ENCODE measurements around the gene TP63. TPM values are rescaled to one million over a fixed set of nuclear protein-coding genes. Genes with fewer than 3 reads are reported as not detected.

Gene TP63
- total RNA-seq, 1 donor from 2014 or later, result 122 TPM

- DNase-seq (ENCODE audit: low read depth), result peak; percentile 84
- FAIRE-seq, result no peak
- H3K4me3 ChIP-seq (ENCODE audit: low read depth, low read length), result no peak overlapping the region
- TF ChIP-seq CTCF (IDR thresholded peaks at IDR 0.05; ENCODE audit: insufficient read depth, low read length, severe bottlenecking), result no peak
- H3K36me3 ChIP-seq (ENCODE audit: control insufficient read depth, insufficient read depth, low read length), result peaks cover 6% of the 10 kb centered on the region
- no peaks in the 10 kb centered on the region for H3K27me3 ChIP-seq (ENCODE audit: control insufficient read depth, insufficient read depth, low read length)
Measured at GRCh38 chr3:189898559-189899153, 267.5 kb downstream of the TP63 start.

- FAIRE-seq (no peak), DNase-seq (ENCODE audit: low read depth) (peak; percentile 72)
- no peaks in the 10 kb centered on the region for H3K27me3 ChIP-seq (ENCODE audit: control insufficient read depth, insufficient read depth, low read length)
- TF ChIP-seq CTCF (IDR thresholded peaks at IDR 0.05; ENCODE audit: insufficient read depth, low read length, severe bottlenecking), result no peak
- no peak overlapping the region for H3K4me3 ChIP-seq (ENCODE audit: low read depth, low read length)
- H3K36me3 ChIP-seq (ENCODE audit: control insufficient read depth, insufficient read depth, low read length), result peaks cover 4% of the 10 kb centered on the region
Measured at GRCh38 chr3:189899186-189899585, 268.0 kb downstream of the TP63 start.

- Histone ChIP-seq H3K36me3 (ENCODE audit: control insufficient read depth, insufficient read depth, low read length) (peaks cover 3% of the 10 kb centered on the region), H3K27me3 (ENCODE audit: control insufficient read depth, insufficient read depth, low read length) (no peaks in the 10 kb centered on the region), H3K4me3 (ENCODE audit: low read depth, low read length) (no peak overlapping the region)
- no peak for TF ChIP-seq CTCF (IDR thresholded peaks at IDR 0.05; ENCODE audit: insufficient read depth, low read length, severe bottlenecking)
- DNase-seq (ENCODE audit: low read depth), result peak; percentile 89
- peak; percentile 50 for FAIRE-seq
Measured at GRCh38 chr3:189900578-189900977, 269.4 kb downstream of the TP63 start.

GRCh38 chr3:189901481-189901880, 270.3 kb downstream of the TP63 start:
- no peak for DNase-seq (ENCODE audit: low read depth)
- H3K27me3 ChIP-seq (ENCODE audit: control insufficient read depth, insufficient read depth, low read length), result no peaks in the 10 kb centered on the region
- no peak overlapping the region for H3K4me3 ChIP-seq (ENCODE audit: low read depth, low read length)
- no peaks in the 10 kb centered on the region for H3K36me3 ChIP-seq (ENCODE audit: control insufficient read depth, insufficient read depth, low read length)
- TF ChIP-seq CTCF (IDR thresholded peaks at IDR 0.05; ENCODE audit: insufficient read depth, low read length, severe bottlenecking), result no peak
- FAIRE-seq, result no peak

- Histone ChIP-seq H3K4me3 (ENCODE audit: low read depth, low read length) (no peak overlapping the region), H3K27me3 (ENCODE audit: control insufficient read depth, insufficient read depth, low read length) (no peaks in the 10 kb centered on the region), H3K36me3 (ENCODE audit: control insufficient read depth, insufficient read depth, low read length) (no peaks in the 10 kb centered on the region)
- peak; percentile 53 for DNase-seq (ENCODE audit: low read depth)
- no peak for TF ChIP-seq CTCF (IDR thresholded peaks at IDR 0.05; ENCODE audit: insufficient read depth, low read length, severe bottlenecking)
- FAIRE-seq, result no peak
Measured at GRCh38 chr3:189902230-189903186, 271.3 kb downstream of the TP63 start.

Measured in bronchial epithelial cell (primary cell).